Measurements from ENCODE around the gene MPP2.
"Not testable (repeated sequence)": the region's sequence is repeated elsewhere in the genome, so short reads cannot be mapped to it uniquely, and the experiment has no call there.

MPP2 gene

DNA sequence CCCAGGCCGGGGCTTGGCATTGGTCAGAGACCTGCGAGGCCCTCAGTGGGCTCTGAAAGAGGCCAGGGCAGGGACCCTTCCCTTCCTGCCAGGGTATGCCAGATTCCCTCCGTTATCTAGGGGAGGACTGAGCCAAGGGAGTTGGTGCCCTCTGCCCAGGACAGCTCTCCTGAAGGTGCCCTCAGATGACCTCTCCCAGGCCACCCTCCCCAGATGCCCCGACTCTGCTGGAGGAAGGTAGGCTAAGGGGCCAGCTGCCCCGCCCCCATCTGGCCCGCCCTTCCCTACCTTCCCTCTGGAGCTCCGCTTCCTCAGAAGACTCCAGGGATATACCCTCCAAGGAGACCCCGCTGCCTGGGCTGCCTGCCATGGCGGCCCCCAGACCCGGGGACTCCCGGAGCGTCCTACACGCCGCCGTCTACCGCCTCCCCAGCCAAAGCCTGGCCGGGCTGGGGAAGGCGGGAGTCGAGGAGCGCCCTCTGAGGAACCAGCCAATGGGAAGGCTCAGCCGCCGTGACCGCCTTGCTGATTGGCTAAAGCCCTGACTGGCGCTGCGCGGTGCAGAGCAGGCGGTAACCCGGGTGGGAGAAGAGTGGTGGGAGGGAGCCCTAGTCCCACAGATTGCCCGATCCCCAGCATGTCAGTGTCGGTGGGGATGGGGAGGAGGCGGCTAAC, 7.0 kb downstream of the MPP2 start:
- peaks cover 14% of the 10 kb centered on the region for H3K27me3 Mint-ChIP-seq
- H3K27ac Mint-ChIP-seq, result no peak overlapping the region
- H3K4me3 Mint-ChIP-seq, result peak overlapping the region; percentile 67
- H3K4me1 Mint-ChIP-seq (ENCODE audit: low read depth), result peaks cover 10% of the 10 kb centered on the region
- no peaks in the 10 kb centered on the region for H3K36me3 Mint-ChIP-seq (ENCODE audit: low read depth)
- no peaks in the 10 kb centered on the region for H3K9me3 Mint-ChIP-seq

DNA sequence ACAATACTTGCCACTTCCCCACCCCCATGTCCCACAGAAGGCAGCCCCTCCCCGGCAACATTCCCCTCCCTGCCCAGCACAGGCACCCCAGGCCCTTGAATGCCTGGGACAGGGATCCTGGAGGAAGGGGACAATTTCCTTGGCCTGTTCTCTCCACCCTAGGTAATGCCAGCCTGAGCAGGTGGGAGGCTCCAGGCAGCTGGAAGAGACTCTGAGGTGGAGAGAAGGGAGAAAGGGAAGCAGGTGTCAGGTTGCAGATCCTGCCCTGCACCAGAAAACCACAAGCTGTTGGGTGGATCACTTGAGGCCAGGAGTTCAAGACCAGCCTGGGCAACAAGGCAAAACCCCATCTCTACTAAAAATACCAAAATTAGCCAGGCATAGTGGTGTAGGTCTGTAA, 8.9 kb downstream of the MPP2 start:
- no peak overlapping the region for H3K4me3 Mint-ChIP-seq
- peaks cover 10% of the 10 kb centered on the region for H3K4me1 Mint-ChIP-seq (ENCODE audit: low read depth)
- peaks cover 5% of the 10 kb centered on the region for H3K27me3 Mint-ChIP-seq
- H3K27ac Mint-ChIP-seq, result no peak overlapping the region
- H3K9me3 Mint-ChIP-seq, result no peaks in the 10 kb centered on the region
- no peaks in the 10 kb centered on the region for H3K36me3 Mint-ChIP-seq (ENCODE audit: low read depth)

DNA sequence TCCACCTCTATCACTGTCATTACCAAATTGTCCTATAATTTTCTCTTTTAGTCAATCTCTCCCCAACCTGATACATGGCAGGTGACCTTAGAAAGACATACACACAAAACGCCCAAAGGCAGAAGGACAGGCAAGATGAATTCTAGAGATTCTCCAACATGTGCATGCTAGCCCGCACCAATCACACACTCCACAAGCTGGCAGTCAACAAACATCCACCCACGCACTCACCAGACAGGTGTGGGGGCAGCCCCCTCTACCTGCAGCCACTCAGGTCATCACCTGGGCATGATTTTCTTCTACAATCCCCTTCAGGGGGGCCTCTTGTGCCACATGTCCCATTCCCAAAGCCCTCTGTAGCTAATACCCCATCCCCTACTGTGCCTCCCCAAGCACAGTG, 9.5 kb downstream of the MPP2 start:
- Mint-ChIP-seq H3K27me3 (peaks cover 5% of the 10 kb centered on the region), H3K4me3 (no peak overlapping the region), H3K27ac (no peak overlapping the region), H3K4me1 (ENCODE audit: low read depth) (peaks cover 10% of the 10 kb centered on the region), H3K36me3 (ENCODE audit: low read depth) (no peaks in the 10 kb centered on the region), H3K9me3 (no peaks in the 10 kb centered on the region)

DNA sequence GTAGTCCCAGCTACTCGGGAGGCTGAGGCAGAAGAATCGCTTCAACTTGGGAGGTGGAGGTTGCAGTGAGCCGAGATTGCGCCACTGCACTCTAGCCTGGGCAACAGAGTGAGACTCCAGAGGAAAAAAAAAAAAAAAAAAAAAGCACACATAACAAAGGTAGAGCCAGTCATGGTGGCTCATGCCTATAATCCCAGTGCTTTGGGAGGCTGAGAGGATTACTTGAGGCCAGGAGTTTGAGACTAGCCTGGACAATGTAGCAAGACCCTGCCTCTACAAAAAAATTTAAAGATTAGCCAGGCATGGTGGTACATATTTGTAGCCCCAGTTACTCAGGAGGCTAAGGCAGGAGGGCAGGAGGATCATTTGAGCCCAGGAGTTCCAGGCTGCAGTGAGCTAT, 12.8 kb downstream of the MPP2 start:
- H3K4me1 Mint-ChIP-seq (ENCODE audit: low read depth); H3K36me3 Mint-ChIP-seq (ENCODE audit: low read depth); H3K4me3 Mint-ChIP-seq; H3K9me3 Mint-ChIP-seq; H3K27ac Mint-ChIP-seq; H3K27me3 Mint-ChIP-seq: not testable (repeated sequence)

DNA sequence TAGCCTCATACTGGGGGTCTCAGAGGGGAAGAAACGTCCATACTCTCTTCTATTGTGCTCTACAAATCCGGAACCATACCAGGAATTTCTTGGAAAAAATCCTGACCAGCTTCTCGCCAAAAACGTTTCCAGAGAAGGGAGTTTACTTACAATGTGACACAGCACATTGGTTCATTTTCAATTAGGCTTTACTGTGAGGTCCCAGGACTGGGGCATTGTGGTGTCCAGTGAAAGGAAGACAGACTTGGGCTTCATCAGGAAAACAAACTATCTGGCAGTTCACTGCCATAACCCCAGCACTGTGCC, 14.7 kb downstream of the MPP2 start:
- H3K4me1 Mint-ChIP-seq (ENCODE audit: low read depth), result no peaks in the 10 kb centered on the region
- H3K9me3 Mint-ChIP-seq, result no peaks in the 10 kb centered on the region
- H3K27me3 Mint-ChIP-seq, result peaks cover 5% of the 10 kb centered on the region
- no peak overlapping the region for H3K27ac Mint-ChIP-seq
- H3K36me3 Mint-ChIP-seq (ENCODE audit: low read depth), result no peaks in the 10 kb centered on the region
- H3K4me3 Mint-ChIP-seq, result no peak overlapping the region

DNA sequence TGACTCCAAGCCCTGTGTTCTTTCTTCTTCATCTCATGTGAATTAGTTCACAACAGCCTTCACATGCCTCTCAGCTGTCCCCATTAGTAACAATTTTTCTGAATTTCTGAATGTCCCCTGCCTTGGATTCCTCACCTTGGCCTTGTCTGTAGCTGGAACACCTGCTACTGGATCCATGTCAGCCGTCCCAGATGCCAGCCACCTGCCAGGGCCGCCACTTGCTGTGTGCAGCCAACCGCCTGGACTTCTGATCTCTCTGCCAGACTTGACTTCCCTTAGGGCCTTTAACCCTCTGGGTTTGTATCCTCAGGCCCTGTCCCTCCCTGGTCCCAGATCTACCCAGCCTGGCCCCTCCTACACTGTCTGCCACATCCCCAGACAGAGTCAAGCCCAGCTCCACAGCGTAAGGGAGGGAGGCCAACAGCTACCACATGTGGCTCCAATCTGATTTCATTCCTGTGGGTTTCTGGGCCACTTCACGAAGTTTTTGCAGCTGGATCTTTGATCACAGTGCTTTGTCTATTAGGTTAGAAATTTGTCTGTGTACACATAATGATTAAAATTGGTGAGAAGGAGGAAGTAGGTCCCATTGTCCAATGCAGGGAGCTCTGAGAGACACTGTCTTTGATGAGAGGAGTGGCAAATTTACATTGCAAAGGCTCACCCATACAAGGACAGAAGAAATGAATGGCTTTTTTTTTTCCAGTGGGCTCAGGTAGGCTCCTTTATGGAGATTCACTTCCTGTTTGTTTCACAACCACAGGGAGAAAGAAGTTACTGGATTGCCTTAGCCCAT, 15.3 kb downstream of the MPP2 start:
- Mint-ChIP-seq H3K27ac (no peak overlapping the region), H3K27me3 (peaks cover 5% of the 10 kb centered on the region), H3K36me3 (ENCODE audit: low read depth) (no peaks in the 10 kb centered on the region), H3K4me1 (ENCODE audit: low read depth) (no peaks in the 10 kb centered on the region), H3K4me3 (no peak overlapping the region), H3K9me3 (no peaks in the 10 kb centered on the region)

DNA sequence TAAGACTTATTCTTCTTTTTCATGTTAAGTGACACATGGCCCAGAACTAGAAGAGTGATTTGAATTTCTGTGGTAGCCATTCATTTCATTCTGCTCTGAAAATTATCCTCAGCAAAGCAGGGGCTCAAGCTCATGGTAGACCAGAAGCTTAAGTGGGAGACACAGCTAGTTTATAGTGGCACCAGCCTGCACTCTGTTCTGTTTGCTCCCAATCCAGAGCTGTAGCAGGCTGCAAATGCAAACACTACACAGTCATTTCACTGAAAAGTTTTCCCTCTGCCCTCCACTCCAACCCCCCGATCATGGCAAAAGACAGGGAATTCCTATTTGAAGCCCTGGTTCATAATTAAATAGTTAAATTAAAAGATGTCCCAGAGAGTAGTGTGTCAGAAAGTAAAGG, 17.1 kb downstream of the MPP2 start:
- Mint-ChIP-seq H3K36me3 (ENCODE audit: low read depth) (no peaks in the 10 kb centered on the region), H3K4me3 (no peak overlapping the region), H3K27ac (no peak overlapping the region), H3K27me3 (no peaks in the 10 kb centered on the region), H3K9me3 (no peaks in the 10 kb centered on the region), H3K4me1 (ENCODE audit: low read depth) (no peaks in the 10 kb centered on the region)

DNA sequence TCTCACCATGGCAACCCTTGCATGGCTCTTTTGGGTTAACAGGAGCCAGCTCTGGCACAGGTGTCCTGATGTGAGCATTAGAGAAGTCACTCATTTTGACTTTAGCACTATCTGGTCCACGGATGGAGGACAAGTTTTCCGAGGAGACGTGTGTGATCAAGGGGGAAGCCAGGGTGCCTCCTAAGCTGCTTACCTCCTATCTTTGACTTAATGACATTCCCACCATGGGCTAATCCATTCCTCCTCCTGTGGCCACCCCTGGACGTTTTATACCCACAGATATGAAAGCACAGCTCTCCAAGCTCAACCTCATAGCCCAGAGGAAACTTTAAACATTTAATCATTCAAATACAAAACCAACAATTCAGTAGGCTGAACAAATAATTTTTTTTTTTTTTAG, 18.8 kb downstream of the MPP2 start:
- no peak overlapping the region for H3K27ac Mint-ChIP-seq
- H3K4me3 Mint-ChIP-seq, result no peak overlapping the region
- no peaks in the 10 kb centered on the region for H3K4me1 Mint-ChIP-seq (ENCODE audit: low read depth)
- H3K9me3 Mint-ChIP-seq, result no peaks in the 10 kb centered on the region
- H3K36me3 Mint-ChIP-seq (ENCODE audit: low read depth), result no peaks in the 10 kb centered on the region
- H3K27me3 Mint-ChIP-seq, result no peaks in the 10 kb centered on the region

DNA sequence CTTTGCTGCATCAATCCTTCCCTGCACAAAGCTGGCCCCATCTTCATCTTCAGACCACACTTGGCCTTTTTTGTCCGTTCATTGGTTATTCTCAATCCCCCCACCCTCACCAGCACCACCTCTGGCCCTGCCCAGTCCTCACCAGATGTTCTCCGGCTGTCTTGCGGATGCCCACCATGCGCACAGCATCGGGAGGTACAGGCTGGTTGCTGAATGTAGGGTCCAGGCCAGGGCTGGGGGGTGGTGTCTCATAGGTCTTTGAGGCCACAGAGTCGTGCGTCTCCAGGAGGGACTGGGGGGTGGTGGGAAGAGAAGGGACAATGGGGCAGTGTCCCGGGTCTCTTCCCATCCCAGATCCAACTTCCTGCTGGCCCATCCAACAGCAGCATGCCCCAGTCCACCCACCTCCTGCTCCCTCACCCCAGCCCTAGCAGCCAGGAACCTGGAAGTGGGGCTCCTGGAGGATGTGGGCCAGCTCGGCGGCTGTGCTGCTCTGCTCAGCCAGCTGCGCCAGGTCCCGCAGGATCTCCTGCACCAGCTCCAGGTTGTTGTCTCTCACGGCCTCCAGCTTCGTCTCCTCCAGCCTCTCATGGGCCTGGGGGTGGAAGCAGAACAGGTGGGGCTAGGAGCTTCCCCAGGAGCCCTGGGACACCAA, 24.4 kb downstream of the MPP2 start:
- Mint-ChIP-seq H3K27ac (no peak overlapping the region), H3K27me3 (no peaks in the 10 kb centered on the region), H3K9me3 (no peaks in the 10 kb centered on the region), H3K36me3 (ENCODE audit: low read depth) (no peaks in the 10 kb centered on the region), H3K4me3 (no peak overlapping the region), H3K4me1 (ENCODE audit: low read depth) (no peaks in the 10 kb centered on the region)

DNA sequence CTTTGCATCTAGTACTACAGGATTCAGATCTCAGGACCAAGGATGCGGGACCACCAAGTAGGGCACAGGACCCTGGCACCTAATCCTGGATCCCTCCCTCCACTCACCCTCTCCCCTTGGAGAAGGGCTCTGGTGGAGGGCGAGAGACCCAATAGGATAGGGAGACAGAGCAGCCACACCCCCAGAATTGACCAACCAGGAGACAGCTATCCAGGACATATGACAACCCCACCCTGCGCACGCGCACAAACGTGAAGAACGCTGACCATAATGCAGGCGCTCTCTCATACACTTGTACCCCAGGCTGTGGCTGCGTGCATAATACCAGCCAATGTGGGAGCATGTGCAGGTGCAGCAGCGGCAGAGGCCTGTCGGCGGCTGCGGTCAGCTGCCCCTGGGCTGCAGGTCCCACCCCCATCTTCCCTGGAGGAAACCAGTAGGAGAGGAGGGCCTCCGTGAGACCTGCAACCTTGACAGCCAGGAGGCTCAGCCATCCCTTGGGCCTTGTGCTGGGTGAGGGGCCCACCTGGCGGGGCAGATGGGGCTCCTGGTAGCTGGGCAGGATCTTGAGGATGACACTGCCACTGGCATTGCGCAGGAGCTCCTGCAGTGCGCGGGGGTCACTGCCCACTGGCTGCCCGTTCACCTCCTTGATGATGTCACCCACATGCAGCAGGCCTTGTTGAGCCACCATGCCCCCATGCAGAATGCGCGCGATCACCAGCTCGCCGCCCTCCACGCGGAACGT, 25.4 kb downstream of the MPP2 start:
- Mint-ChIP-seq H3K36me3 (ENCODE audit: low read depth) (no peaks in the 10 kb centered on the region), H3K27ac (no peak overlapping the region), H3K4me3 (no peak overlapping the region), H3K4me1 (ENCODE audit: low read depth) (no peaks in the 10 kb centered on the region), H3K27me3 (no peaks in the 10 kb centered on the region), H3K9me3 (no peaks in the 10 kb centered on the region)

DNA sequence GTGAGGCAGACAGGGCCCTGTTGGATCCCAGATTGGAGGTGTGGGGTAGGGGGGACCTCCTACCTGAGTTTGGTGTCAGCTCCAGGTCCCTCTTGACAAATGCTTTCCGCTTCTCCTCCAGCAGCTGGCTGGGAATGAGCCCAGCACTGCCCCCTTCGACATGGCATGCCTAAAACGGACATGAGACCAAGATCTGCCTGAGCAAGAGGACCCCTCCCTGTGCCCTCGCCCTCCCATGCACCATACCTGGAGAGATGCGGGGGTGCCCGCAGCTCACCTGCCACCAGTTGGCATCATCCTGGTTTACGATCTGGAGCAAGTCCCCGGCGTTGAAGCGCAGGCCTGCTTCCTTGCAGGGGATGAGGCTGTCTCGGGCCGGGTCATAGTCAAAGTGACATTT, 26.2 kb downstream of the MPP2 start:
- Mint-ChIP-seq H3K27me3 (no peaks in the 10 kb centered on the region), H3K4me3 (no peak overlapping the region), H3K4me1 (ENCODE audit: low read depth) (no peaks in the 10 kb centered on the region), H3K27ac (no peak overlapping the region), H3K36me3 (ENCODE audit: low read depth) (no peaks in the 10 kb centered on the region), H3K9me3 (no peaks in the 10 kb centered on the region)

DNA sequence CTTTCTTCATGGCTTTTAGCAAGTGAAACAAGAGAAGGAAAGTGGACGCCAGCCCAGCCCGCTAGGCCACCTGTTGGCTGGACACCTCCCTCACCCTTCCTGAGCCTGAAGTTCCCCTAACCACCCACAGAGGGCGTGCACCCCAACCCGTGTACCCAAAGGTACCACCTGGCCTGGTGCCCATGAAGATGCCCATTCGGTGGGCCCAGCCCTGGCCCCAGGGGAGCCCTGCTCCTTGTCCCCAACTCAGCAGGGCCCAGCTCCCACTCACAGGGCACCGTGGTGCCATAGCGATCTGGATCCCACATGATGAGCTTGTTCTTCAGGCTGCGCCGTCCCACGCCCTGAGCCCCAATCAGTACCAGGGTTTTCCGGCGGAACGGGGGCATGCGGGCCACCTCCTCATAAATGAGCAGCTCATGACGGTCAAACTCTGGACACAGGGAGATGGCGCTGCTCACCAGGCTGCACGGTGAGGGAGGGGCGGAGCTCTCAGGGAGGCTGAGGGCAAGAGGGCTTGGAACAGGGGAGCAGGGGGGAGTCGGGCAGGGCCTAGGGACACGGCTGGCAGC, 26.8 kb downstream of the MPP2 start:
- Mint-ChIP-seq H3K27me3 (no peaks in the 10 kb centered on the region), H3K36me3 (ENCODE audit: low read depth) (no peaks in the 10 kb centered on the region), H3K9me3 (no peaks in the 10 kb centered on the region), H3K4me1 (ENCODE audit: low read depth) (no peaks in the 10 kb centered on the region), H3K27ac (no peak overlapping the region), H3K4me3 (no peak overlapping the region)

DNA sequence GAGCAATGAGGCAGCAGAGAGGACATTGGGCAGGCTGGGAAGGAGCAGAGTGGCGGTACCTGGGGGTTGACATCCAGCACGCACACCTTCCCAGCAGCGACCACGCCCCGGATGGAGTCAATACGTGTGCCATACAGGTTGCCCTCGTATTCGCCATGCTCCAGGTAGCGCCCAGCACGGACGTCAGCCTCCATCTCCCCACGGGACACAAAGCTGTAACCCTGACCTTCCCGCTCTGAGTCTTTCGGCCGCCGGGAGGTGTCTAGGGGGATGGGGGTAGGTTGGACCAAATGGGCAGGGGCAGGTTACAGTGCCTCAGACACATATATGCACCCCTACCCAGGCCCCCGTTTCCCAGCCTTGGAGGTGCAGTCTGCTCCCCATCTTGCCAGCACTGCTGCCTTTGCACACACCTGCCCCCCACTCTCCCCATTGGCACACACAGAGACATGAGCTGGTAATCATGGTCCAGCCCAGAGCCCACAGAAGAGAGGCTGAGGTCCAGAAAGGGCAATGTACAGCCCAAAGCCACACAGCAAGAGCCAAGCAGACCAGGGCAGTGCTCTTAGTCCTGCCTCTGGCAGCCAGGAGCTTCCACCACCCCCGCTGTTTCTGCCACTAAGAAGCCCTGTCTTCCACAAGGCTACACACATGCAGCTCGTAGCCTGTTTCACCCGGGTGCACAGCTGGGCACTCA, 27.5 kb downstream of the MPP2 start:
- no peak overlapping the region for H3K4me3 Mint-ChIP-seq
- peaks cover 5% of the 10 kb centered on the region for H3K27me3 Mint-ChIP-seq
- H3K4me1 Mint-ChIP-seq (ENCODE audit: low read depth), result no peaks in the 10 kb centered on the region
- H3K36me3 Mint-ChIP-seq (ENCODE audit: low read depth), result no peaks in the 10 kb centered on the region
- H3K9me3 Mint-ChIP-seq, result no peaks in the 10 kb centered on the region
- H3K27ac Mint-ChIP-seq, result no peak overlapping the region

DNA sequence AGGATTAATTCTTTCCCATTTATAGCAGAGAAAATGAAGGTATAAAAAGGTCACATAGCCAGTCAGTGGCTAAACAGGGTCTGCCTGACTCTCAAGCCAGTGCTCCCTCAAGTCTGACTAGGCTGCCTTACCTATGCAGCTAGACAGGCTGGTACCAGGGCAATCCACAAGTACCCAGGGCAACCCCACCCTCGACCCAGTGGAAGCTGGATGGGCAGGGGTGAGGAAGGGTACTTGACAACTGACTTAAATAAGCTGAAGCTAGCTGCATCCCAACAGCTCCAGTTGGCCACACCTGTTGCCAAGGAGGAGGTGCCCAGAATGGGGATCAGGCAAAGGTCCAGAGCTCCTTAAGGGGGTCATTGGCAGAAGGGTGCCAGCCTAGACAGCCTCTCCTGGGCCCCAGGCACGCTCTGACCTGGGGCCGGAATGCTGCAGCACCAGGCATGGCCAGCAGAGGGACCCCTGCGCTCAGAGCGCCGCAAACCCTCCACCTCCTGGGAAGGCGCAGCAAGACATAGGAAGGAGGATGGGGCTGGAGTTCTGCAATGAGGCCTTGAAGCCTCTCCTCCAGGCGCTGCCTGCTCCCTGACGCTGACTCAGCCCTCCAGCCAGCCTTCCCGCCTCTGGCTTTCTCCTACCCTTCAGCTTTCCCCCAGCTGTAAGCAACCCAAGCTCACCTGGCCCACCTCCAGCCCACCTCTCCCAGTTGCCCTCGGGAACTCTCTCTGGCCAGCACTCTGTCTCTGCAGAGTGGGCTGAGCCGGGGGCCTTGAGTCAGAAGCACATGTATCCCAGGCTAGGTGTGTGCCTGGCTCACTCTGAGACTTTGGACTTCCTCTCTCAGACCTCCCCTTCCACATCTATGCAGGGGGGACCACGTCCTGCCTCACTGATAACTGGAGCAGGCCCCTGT, 28.8 kb downstream of the MPP2 start:
- no peaks in the 10 kb centered on the region for H3K4me1 Mint-ChIP-seq (ENCODE audit: low read depth)
- no peaks in the 10 kb centered on the region for H3K9me3 Mint-ChIP-seq
- peaks cover 6% of the 10 kb centered on the region for H3K27me3 Mint-ChIP-seq
- H3K36me3 Mint-ChIP-seq (ENCODE audit: low read depth), result no peaks in the 10 kb centered on the region
- no peak overlapping the region for H3K27ac Mint-ChIP-seq
- no peak overlapping the region for H3K4me3 Mint-ChIP-seq

Data from stimulated activated naive CD8-positive, alpha-beta T cell treated with anti-CD3 and anti-CD28 coated beads, Interleukin-15, Interleukin-2, amounts not matched to agents 100 ng/mL and 50 ng/mL, for 24 hours (primary cell).